ENCODE results near the gene BIN2. TPM values are rescaled to one million over a fixed set of nuclear protein-coding genes. Genes with fewer than 3 reads are reported as not detected.
A peak's percentile ranks its signal among the peaks of the same experiment; 100 is the strongest.

Gene BIN2
- total RNA-seq, 1 experiment from 2014 or later, result not detected

GRCh38 chr12:51247523-51248206 is 76.3 kb downstream of the BIN2 start:
- DNase-seq, result peak; percentile 54
- H2AK5ac ChIP-seq (ENCODE audit: insufficient read length, low read length), result no peak overlapping the region
- H3K4ac ChIP-seq (ENCODE audit: low read depth, low read length), result no peak overlapping the region
- no peak overlapping the region for H2BK15ac ChIP-seq (ENCODE audit: low read depth, low read length)
- H4K8ac ChIP-seq (replicated peaks; ENCODE audit: insufficient read length, low read depth, low read length), result no peak overlapping the region
- no peaks in the 10 kb centered on the region for H3K9me3 ChIP-seq (ENCODE audit: control insufficient read depth, low read depth, low read length)
- H3K23me2 ChIP-seq (ENCODE audit: insufficient read length, low read depth, low read length, poor library complexity, severe bottlenecking), result no peaks in the 10 kb centered on the region
- peak overlapping the region; percentile 24 for H3K4me2 ChIP-seq (ENCODE audit: insufficient read depth, insufficient read length, low read length)
- Mint-ChIP-seq H3K27ac (peak overlapping the region; percentile 91 to 96 (median 94)), H3K9me3 (no peaks in the 10 kb centered on the region), H3K36me3 (ENCODE audit: insufficient read depth in 1 of 3, low read depth in 3 of 3) (peaks cover 8 to 23% (median 15%) of the 10 kb centered on the region in 3 experiments; a peak in 6 of 7 replicates), H3K4me1 (peaks cover 31 to 32% of the 10 kb centered on the region in 2 experiments), H3K27me3 (ENCODE audit: low read depth) (no peaks in the 10 kb centered on the region), H3K4me3 (peak overlapping the region; percentile 22 to 69)
- peaks cover 7% of the 10 kb centered on the region; the same call in 1 of the 2 replicates for H3K4me1 ChIP-seq (ENCODE audit: insufficient read depth, low read length)
- no peak overlapping the region for H3K18ac ChIP-seq (ENCODE audit: insufficient read length, low read depth, low read length)
- TF ChIP-seq, protein P1, sequence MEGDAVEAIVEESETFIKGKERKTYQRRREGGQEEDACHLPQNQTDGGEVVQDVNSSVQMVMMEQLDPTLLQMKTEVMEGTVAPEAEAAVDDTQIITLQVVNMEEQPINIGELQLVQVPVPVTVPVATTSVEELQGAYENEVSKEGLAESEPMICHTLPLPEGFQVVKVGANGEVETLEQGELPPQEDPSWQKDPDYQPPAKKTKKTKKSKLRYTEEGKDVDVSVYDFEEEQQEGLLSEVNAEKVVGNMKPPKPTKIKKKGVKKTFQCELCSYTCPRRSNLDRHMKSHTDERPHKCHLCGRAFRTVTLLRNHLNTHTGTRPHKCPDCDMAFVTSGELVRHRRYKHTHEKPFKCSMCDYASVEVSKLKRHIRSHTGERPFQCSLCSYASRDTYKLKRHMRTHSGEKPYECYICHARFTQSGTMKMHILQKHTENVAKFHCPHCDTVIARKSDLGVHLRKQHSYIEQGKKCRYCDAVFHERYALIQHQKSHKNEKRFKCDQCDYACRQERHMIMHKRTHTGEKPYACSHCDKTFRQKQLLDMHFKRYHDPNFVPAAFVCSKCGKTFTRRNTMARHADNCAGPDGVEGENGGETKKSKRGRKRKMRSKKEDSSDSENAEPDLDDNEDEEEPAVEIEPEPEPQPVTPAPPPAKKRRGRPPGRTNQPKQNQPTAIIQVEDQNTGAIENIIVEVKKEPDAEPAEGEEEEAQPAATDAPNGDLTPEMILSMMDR (conservative IDR thresholded peaks at IDR 0.05), result no peak
- no peak overlapping the region for H3K27ac ChIP-seq (ENCODE audit: insufficient read length, low read depth, low read length)
- H2BK20ac ChIP-seq (ENCODE audit: low read depth, low read length, poor library complexity, severe bottlenecking), result no peak overlapping the region
- no peak overlapping the region for H3K9ac ChIP-seq (ENCODE audit: extremely low read depth, insufficient read length, low read length)
- no peak overlapping the region for H2BK120ac ChIP-seq (ENCODE audit: low read depth, low read length, poor library complexity, severe bottlenecking)
- no peak overlapping the region for H3K56ac ChIP-seq (ENCODE audit: insufficient read length, low read depth, low read length)
- no peak overlapping the region; the same call in 1 of the 2 replicates for H3K14ac ChIP-seq (ENCODE audit: insufficient read depth, low read length)
- H3K23ac ChIP-seq (ENCODE audit: insufficient read length, low read depth, low read length), result no peak overlapping the region
- H3T11ph ChIP-seq (ENCODE audit: low read length), result no peak overlapping the region
- H4K5ac ChIP-seq (ENCODE audit: insufficient read length, low read depth, low read length), result no peak overlapping the region
- no peak overlapping the region for H2AFZ ChIP-seq (ENCODE audit: low read length)
- no peak overlapping the region for H2BK12ac ChIP-seq (ENCODE audit: insufficient read length, low read depth, low read length)
- H3K79me1 ChIP-seq (ENCODE audit: insufficient read depth, low read depth, low read length, poor library complexity, severe bottlenecking), result no peaks in the 10 kb centered on the region
- H3K27me3 ChIP-seq (ENCODE audit: insufficient read depth, low read length), result no peaks in the 10 kb centered on the region
- no peak overlapping the region for H4K91ac ChIP-seq (ENCODE audit: insufficient read length, low read depth, low read length)
- WGBS (ENCODE audit: extremely low coverage, insufficient read length, low lambda C conversion rate), result no CpG with 5 or more reads among the region's 14 CpGs
- H4K20me1 ChIP-seq (ENCODE audit: control insufficient read depth, insufficient read depth, insufficient read length), result no peaks in the 10 kb centered on the region
- no peaks in the 10 kb centered on the region for H3K79me2 ChIP-seq (ENCODE audit: insufficient read depth, low read length)
- no peak overlapping the region for H2BK5ac ChIP-seq (ENCODE audit: insufficient read length, low read length)
